Panc1 (cell line): ENCODE results near the gene STX18. TPM values are rescaled to one million over a fixed set of nuclear protein-coding genes. Genes with fewer than 3 reads are reported as not detected.
A peak's percentile ranks its signal among the peaks of the same experiment; 100 is the strongest.

ENCODE experiments used
- ATAC-seq: fragments of 200-7000 bp; cut with Tn5 transposase; 2 replicates; pipeline ENCODE4 v1.9.1; 2020; ENCODE audit warnings: mild to moderate bottlenecking, moderate library complexity
- BruUV-seq: library from RNA; stranded (reverse); fragments of 400-500 nt; replicated peaks from 2 replicates; lab custom pipeline; 2021; lab: Mats Ljungman, UMichigan
- CTCF ChIA-PET: fragments of 300-600 bp; sonication (Branson Sonifier 250); formaldehyde crosslinking; loops from one replicate; lab custom pipeline; 2022; ENCODE audit warnings: antibody characterized with exemption; lab: Charles Lee
- POLR2A ChIA-PET: fragments of 300-600 bp; sonication (Branson Sonifier 250); formaldehyde crosslinking; loops from one replicate; lab custom pipeline; 2022; ENCODE audit warnings: antibody characterized with exemption; lab: Charles Lee
- DNase-seq: peaks from one replicate; pipeline ENCODE4 v3.0.0-alpha.2; 2010; ENCODE audit warnings: low read depth, low spot score
- H3K27ac ChIP-seq: 2 replicates; pipeline ENCODE4 v1.5.1; 2011; ENCODE audit warnings: mild to moderate bottlenecking, low read length, inconsistent platforms
- H3K27me3 ChIP-seq: fragments of 200-500 bp; sonication (Bioruptor generic); 2 replicates; pipeline ENCODE4 v1.6.0; 2014; ENCODE audit warnings: low read length, inconsistent platforms; ENCODE audit not compliant: control insufficient read depth, insufficient read depth
- H3K36me3 ChIP-seq: fragments of 200-500 bp; sonication (Bioruptor generic); 2 replicates; pipeline ENCODE4 v1.5.1; 2014; ENCODE audit warnings: inconsistent platforms, mild to moderate bottlenecking, low read length, moderate library complexity; ENCODE audit not compliant: control insufficient read depth, insufficient read depth
- H3K4me1 ChIP-seq: 2 replicates; pipeline ENCODE4 v1.5.1; 2011; ENCODE audit warnings: inconsistent platforms, mild to moderate bottlenecking, low read length, moderate library complexity; ENCODE audit not compliant: control insufficient read depth, insufficient read depth
- H3K4me3 ChIP-seq, 2 experiments: 2 replicates each; pipeline ENCODE4 v1.5.1; 2011 to 2012; ENCODE audit warnings: low read depth in 2 of 2, low read length in 2 of 2, mild to moderate bottlenecking in 2 of 2, inconsistent platforms in 1 of 2, moderate library complexity in 1 of 2
- H3K9me3 ChIP-seq: fragments of 200-500 bp; sonication (Bioruptor generic); 2 replicates; pipeline ENCODE4 v1.5.1; 2014; ENCODE audit warnings: low read depth, mild to moderate bottlenecking, inconsistent platforms, low read length, moderate library complexity; ENCODE audit not compliant: control insufficient read depth, insufficient read depth
- POLR2AphosphoS5 ChIP-seq: IDR thresholded peaks from 2 replicates; pipeline ENCODE4 v1.6.1; 2012; ENCODE audit warnings: mild to moderate bottlenecking, low read depth, low read length, moderate library complexity
- SIN3A ChIP-seq: IDR thresholded peaks from 2 replicates; pipeline ENCODE4 v1.6.1; 2012; ENCODE audit warnings: low read depth, mild to moderate bottlenecking, low read length, moderate library complexity, borderline replicate concordance; ENCODE audit not compliant: insufficient read depth
- TCF7L2 ChIP-seq: IDR thresholded peaks from 2 replicates; pipeline ENCODE4 v1.6.1; 2011; ENCODE audit warnings: mild to moderate bottlenecking, low read depth, low read length, inconsistent platforms
- in situ Hi-C: cut with HindIII; loops from 2 replicates; pipeline ENCODE4 v1.10.0; 2016; ENCODE audit warnings: low sequenced_read_pairs, low pct_unique_long_range_greater_than_20kb
- intact Hi-C: fragments of 100-400 bp; cut with micrococcal nuclease; formaldehyde crosslinking; loops from one replicate; pipeline ENCODE4 v1.10.0; 2022; ENCODE audit not compliant: unreplicated experiment
- total RNA-seq: library from RNA; stranded (reverse); gene quantifications from one replicate; pipeline ENCODE4 v1.2.1, GENCODE V29; 2021; ENCODE audit not compliant: unreplicated experiment
- TF ChIP-seq, protein P1 (sequence below), 2 experiments: IDR thresholded peaks; 2 replicates each; pipeline ENCODE4 v1.6.1; 2011 to 2012; ENCODE audit warnings: low read depth in 2 of 2, control low read depth in 1 of 2, low read length in 1 of 2, mild to moderate bottlenecking in 1 of 2, moderate library complexity in 1 of 2; ENCODE audit not compliant: insufficient read depth in 1 of 2
- TF ChIP-seq, protein P2 (sequence below): fragments of 450-650 bp; IDR thresholded peaks from 2 replicates; pipeline ENCODE4 v1.5.1; 2017; ENCODE audit warnings: mild to moderate bottlenecking

The STX18 gene
- total RNA-seq, 1 experiment from 2014 or later, result 15.0 TPM

DNA sequence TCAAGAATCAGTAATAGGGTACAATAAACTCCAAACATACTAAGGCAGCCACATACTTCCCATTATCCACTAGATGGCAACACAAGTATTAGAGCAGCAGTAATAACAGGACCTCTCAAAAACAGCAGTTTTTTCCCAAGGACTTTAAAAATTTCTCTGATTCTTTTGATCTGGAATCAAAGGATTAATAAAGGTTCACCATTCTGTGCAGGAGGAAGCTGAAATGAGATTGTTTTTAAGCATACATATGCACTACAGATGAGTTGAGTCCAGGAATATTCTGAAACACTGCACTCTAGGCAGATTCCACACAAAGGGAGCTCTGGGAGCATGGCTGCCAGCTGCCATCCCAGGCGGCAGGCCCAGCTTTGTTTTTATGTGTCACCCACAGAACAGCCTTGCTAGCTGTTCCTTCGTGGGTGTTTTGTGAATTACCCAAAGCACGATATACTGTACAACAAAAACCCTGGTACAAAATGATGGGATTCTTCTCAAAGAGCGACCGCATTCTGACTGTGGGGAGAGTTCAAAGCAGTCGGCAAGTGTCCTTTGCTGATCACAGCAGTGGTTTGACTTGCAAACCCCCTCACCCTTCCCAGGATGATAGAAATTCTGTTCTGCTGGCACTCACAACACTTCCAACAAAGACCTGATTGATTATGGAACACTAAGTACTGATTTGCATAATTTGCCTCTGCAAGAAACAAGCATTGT, 61.0 kb downstream of the STX18 start:
- Histone ChIP-seq H3K4me3 (no peak overlapping the region), H3K27me3 (no peaks in the 10 kb centered on the region), H3K4me1 (no peaks in the 10 kb centered on the region), H3K36me3 (no peaks in the 10 kb centered on the region), H3K9me3 (no peaks in the 10 kb centered on the region), H3K27ac (no peak overlapping the region)
- POLR2A ChIA-PET, result no interaction called here
- CTCF ChIA-PET, result no interaction called here
- no TSS peak for BruUV-seq
- ATAC-seq (no peak), DNase-seq (no peak)
- TF ChIP-seq, protein P1, sequence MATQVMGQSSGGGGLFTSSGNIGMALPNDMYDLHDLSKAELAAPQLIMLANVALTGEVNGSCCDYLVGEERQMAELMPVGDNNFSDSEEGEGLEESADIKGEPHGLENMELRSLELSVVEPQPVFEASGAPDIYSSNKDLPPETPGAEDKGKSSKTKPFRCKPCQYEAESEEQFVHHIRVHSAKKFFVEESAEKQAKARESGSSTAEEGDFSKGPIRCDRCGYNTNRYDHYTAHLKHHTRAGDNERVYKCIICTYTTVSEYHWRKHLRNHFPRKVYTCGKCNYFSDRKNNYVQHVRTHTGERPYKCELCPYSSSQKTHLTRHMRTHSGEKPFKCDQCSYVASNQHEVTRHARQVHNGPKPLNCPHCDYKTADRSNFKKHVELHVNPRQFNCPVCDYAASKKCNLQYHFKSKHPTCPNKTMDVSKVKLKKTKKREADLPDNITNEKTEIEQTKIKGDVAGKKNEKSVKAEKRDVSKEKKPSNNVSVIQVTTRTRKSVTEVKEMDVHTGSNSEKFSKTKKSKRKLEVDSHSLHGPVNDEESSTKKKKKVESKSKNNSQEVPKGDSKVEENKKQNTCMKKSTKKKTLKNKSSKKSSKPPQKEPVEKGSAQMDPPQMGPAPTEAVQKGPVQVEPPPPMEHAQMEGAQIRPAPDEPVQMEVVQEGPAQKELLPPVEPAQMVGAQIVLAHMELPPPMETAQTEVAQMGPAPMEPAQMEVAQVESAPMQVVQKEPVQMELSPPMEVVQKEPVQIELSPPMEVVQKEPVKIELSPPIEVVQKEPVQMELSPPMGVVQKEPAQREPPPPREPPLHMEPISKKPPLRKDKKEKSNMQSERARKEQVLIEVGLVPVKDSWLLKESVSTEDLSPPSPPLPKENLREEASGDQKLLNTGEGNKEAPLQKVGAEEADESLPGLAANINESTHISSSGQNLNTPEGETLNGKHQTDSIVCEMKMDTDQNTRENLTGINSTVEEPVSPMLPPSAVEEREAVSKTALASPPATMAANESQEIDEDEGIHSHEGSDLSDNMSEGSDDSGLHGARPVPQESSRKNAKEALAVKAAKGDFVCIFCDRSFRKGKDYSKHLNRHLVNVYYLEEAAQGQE (IDR thresholded peaks at IDR 0.05; ENCODE audit: insufficient read depth in 1 of 2, low read depth in 2 of 2, low read length in 1 of 2), result no peak
- no peak for TF ChIP-seq POLR2AphosphoS5
- TF ChIP-seq, protein P2, sequence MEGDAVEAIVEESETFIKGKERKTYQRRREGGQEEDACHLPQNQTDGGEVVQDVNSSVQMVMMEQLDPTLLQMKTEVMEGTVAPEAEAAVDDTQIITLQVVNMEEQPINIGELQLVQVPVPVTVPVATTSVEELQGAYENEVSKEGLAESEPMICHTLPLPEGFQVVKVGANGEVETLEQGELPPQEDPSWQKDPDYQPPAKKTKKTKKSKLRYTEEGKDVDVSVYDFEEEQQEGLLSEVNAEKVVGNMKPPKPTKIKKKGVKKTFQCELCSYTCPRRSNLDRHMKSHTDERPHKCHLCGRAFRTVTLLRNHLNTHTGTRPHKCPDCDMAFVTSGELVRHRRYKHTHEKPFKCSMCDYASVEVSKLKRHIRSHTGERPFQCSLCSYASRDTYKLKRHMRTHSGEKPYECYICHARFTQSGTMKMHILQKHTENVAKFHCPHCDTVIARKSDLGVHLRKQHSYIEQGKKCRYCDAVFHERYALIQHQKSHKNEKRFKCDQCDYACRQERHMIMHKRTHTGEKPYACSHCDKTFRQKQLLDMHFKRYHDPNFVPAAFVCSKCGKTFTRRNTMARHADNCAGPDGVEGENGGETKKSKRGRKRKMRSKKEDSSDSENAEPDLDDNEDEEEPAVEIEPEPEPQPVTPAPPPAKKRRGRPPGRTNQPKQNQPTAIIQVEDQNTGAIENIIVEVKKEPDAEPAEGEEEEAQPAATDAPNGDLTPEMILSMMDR, result peak; percentile 55
- TF ChIP-seq SIN3A, result no peak
- no peak for TF ChIP-seq TCF7L2
- intact Hi-C loops (loop anchor here (5.0 to 10.0 kb wide), 2 partner anchors 384 to 506 kb away; no protein-coding TSS in a partner anchor), in situ Hi-C loops (no loop called here)

DNA sequence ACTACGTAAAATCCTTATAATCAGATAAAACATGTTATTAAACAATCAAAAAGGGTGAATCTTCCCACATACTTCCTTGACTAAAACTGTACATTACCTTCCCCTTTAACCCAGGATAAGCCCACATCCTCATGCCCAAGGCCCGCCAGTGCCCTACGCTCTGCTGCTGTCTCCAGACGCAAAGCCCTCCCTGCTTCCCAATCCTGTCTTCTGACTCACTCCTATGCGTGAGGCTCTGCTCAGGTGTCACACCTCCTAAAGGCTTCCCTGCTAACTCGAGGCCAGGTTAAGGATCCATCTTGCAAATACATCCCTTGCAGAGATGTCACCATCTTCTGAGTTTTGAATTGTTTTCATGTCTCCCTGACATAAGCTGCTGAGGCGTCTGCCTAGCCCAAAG, 61.6 kb downstream of the STX18 start:
- no TSS peak for BruUV-seq

More for the DNA sequence above, 61.6 kb downstream of the STX18 start:
- ChIA-PET CTCF (interaction anchor here (0.6 kb wide), 1 partner anchor 199 kb away, joined by 8 read pairs; no protein-coding TSS in a partner anchor), POLR2A (no interaction called here)
- H3K4me1 ChIP-seq, result no peaks in the 10 kb centered on the region
- no peak for ATAC-seq
- in situ Hi-C loops, result no loop called here
- no peaks in the 10 kb centered on the region for H3K36me3 ChIP-seq
- intact Hi-C loops, result loop anchor here (5.0 to 10.0 kb wide), 2 partner anchors 385 to 507 kb away; no protein-coding TSS in a partner anchor
- H3K9me3 ChIP-seq, result no peaks in the 10 kb centered on the region
- TF ChIP-seq, protein P2, result no peak
- TF ChIP-seq POLR2AphosphoS5 (no peak), SIN3A (no peak), TCF7L2 (no peak)
- TF ChIP-seq, protein P1 (IDR thresholded peaks at IDR 0.05; ENCODE audit: insufficient read depth in 1 of 2, low read depth in 2 of 2, low read length in 1 of 2), result no peak
- no peak for DNase-seq
- no peak overlapping the region for H3K4me3 ChIP-seq
- H3K27me3 ChIP-seq, result no peaks in the 10 kb centered on the region
- H3K27ac ChIP-seq, result no peak overlapping the region
